HPDE6-E6E7 (cell line): ENCODE measurements around the gene BICDL1.
"Not testable (repeated sequence)": the region's sequence is repeated elsewhere in the genome, so short reads cannot be mapped to it uniquely, and the experiment has no call there.

Source experiments
- DNase-seq: peaks from one replicate; pipeline ENCODE4 v3.0.0; 2011; ENCODE audit warnings: missing footprints; ENCODE audit errors: extremely low spot score

BICDL1 gene

GRCh38 chr12:120006258-120006975 is 17.4 kb downstream of the BICDL1 start:
- no peak for DNase-seq

GRCh38 chr12:120007272-120007671 is 18.2 kb downstream of the BICDL1 start:
- no peak for DNase-seq

- no peak for DNase-seq
Observed at GRCh38 chr12:120010661-120011230, 21.7 kb downstream of the BICDL1 start.

- no peak for DNase-seq
Observed at GRCh38 chr12:120012067-120012621, 23.1 kb downstream of the BICDL1 start.

GRCh38 chr12:120013659-120014380 is 24.8 kb downstream of the BICDL1 start:
- peak; percentile 21 for DNase-seq

- DNase-seq = not testable (repeated sequence)
Observed at GRCh38 chr12:120014381-120014735, 25.3 kb downstream of the BICDL1 start.

GRCh38 chr12:120015313-120015712 is 26.3 kb downstream of the BICDL1 start:
- no peak for DNase-seq

- DNase-seq = not testable (repeated sequence)
Observed at GRCh38 chr12:120016199-120016598, 27.2 kb downstream of the BICDL1 start.

- no peak for DNase-seq
Observed at GRCh38 chr12:120019197-120019596, 30.2 kb downstream of the BICDL1 start.

- no peak for DNase-seq
Observed at GRCh38 chr12:120019938-120020337, 30.9 kb downstream of the BICDL1 start.

- DNase-seq = no peak
Observed at GRCh38 chr12:120024193-120024592, 35.2 kb downstream of the BICDL1 start.

- DNase-seq = no peak
Observed at GRCh38 chr12:120025640-120026039, 36.6 kb downstream of the BICDL1 start.

GRCh38 chr12:120032242-120032641 is 43.2 kb downstream of the BICDL1 start:
- DNase-seq = no peak

- no peak for DNase-seq
Observed at GRCh38 chr12:120037851-120038250, 48.8 kb downstream of the BICDL1 start.

GRCh38 chr12:120039711-120040110 is 50.7 kb downstream of the BICDL1 start:
- DNase-seq = no peak

- no peak for DNase-seq
Observed at GRCh38 chr12:120041386-120042231, 52.6 kb downstream of the BICDL1 start.

- DNase-seq = not testable (repeated sequence)
Observed at GRCh38 chr12:120045367-120045766, 56.3 kb downstream of the BICDL1 start.

- no peak for DNase-seq
Observed at GRCh38 chr12:120047072-120047471, 58.0 kb downstream of the BICDL1 start.

GRCh38 chr12:120048263-120048662 is 59.2 kb downstream of the BICDL1 start:
- DNase-seq = no peak

- DNase-seq = no peak
Observed at GRCh38 chr12:120049426-120049825, 60.4 kb downstream of the BICDL1 start.

GRCh38 chr12:120051535-120051934 is 62.5 kb downstream of the BICDL1 start:
- no peak for DNase-seq

- no peak for DNase-seq
Observed at GRCh38 chr12:120054293-120054692, 65.3 kb downstream of the BICDL1 start.
